GM18498 (cell line): ENCODE results near the gene KEL.

Experiments
- ATAC-seq: cut with Tn5 transposase; IDR thresholded peaks from one replicate; pipeline ENCODE4 v1.9.1; 2021; ENCODE audit warnings: mild to moderate bottlenecking, moderate library complexity; ENCODE audit not compliant: unreplicated experiment

Gene KEL

GRCh38 chr7:142963993-142964392 lies 1.8 kb upstream of the KEL start:
- ATAC-seq, result no peak

- ATAC-seq, result no peak
Measured at GRCh38 chr7:142962991-142963390, 828 bp upstream of the KEL start.

- no peak for ATAC-seq
Measured at GRCh38 chr7:142961595-142961972, 579 bp downstream of the KEL start.

- no peak for ATAC-seq
Measured at GRCh38 chr7:142960955-142961512, 1.1 kb downstream of the KEL start.

- ATAC-seq, result no peak
Measured at GRCh38 chr7:142959202-142959601, 3.0 kb downstream of the KEL start.

- ATAC-seq, result no peak
Measured at GRCh38 chr7:142957723-142958122, 4.4 kb downstream of the KEL start.

- ATAC-seq, result no peak
Measured at GRCh38 chr7:142956951-142957623, 5.1 kb downstream of the KEL start.

GRCh38 chr7:142954680-142955268 lies 7.4 kb downstream of the KEL start:
- ATAC-seq, result peak; percentile 52

- no peak for ATAC-seq
Measured at GRCh38 chr7:142950235-142950634, 11.9 kb downstream of the KEL start.

- no peak for ATAC-seq
Measured at GRCh38 chr7:142948603-142949002, 13.6 kb downstream of the KEL start.

GRCh38 chr7:142945001-142945400 lies 17.2 kb downstream of the KEL start:
- no peak for ATAC-seq

- no peak for ATAC-seq
Measured at GRCh38 chr7:142943706-142944268, 18.4 kb downstream of the KEL start.

GRCh38 chr7:142942746-142943145 lies 19.4 kb downstream of the KEL start:
- no peak for ATAC-seq

GRCh38 chr7:142941541-142941940 lies 20.6 kb downstream of the KEL start:
- no peak for ATAC-seq

- no peak for ATAC-seq
Measured at GRCh38 chr7:142940966-142941535, 21.1 kb downstream of the KEL start.

GRCh38 chr7:142939226-142939910 lies 22.8 kb downstream of the KEL start, which contains the start of gene LLCFC1:
LLCFC1 (plus strand) TSS chr7:142939484; CDS start chr7:142939622, 138 bp downstream.
- ATAC-seq, result no peak

GRCh38 chr7:142938611-142939010 lies 23.6 kb downstream of the KEL start:
- ATAC-seq, result no peak

GRCh38 chr7:142935941-142936565 lies 26.1 kb downstream of the KEL start:
- no peak for ATAC-seq

- ATAC-seq, result no peak
Measured at GRCh38 chr7:142934056-142934455, 28.1 kb downstream of the KEL start.

GRCh38 chr7:142933624-142934023 lies 28.5 kb downstream of the KEL start, which contains the start of gene TRPV5:
TRPV5 (minus strand) TSS chr7:142933746; CDS start chr7:142933459, 287 bp downstream.
- ATAC-seq, result no peak

- no peak for ATAC-seq
Measured at GRCh38 chr7:142933092-142933475, 29.1 kb downstream of the KEL start.
